Uterus (tissue), 4 donors: ENCODE measurements around the gene CCDC74A. TPM values are rescaled to one million over a fixed set of nuclear protein-coding genes. Genes with fewer than 3 reads are reported as not detected.
"Not testable (repeated sequence)": the region's sequence is repeated elsewhere in the genome, so short reads cannot be mapped to it uniquely, and the experiment has no call there.

Experiments
- DNase-seq, 2 donors: peaks; one replicate each; pipeline ENCODE4 v3.0.0-alpha.2; 2019 to 2020
- H3K27ac ChIP-seq, 2 donors: fragments of 200-600 bp; sonication (generic); 1 replicate in 1 of 2; 2 replicates in 1 of 2; pipeline ENCODE4 v1.5.1; 2016 to 2018
- H3K27me3 ChIP-seq, 2 donors: fragments of 200-600 bp; sonication (generic); one replicate each; pipeline ENCODE4 v1.5.1; 2018 to 2019; ENCODE audit warnings: control low read depth in 1 of 2
- H3K36me3 ChIP-seq, 2 donors: fragments of 200-600 bp; sonication (generic); one replicate each; pipeline ENCODE4 v1.5.1; 2019; ENCODE audit warnings: control low read depth in 1 of 2
- H3K4me1 ChIP-seq, 2 donors: fragments of 200-600 bp; sonication (generic); one replicate each; pipeline ENCODE4 v1.5.1; 2018 to 2019; ENCODE audit warnings: control low read depth in 1 of 2
- H3K4me3 ChIP-seq, 2 donors: fragments of 200-600 bp; sonication (generic); 1 replicate in 1 of 2; 2 replicates in 1 of 2; pipeline ENCODE4 v1.5.1; 2018 to 2019; ENCODE audit warnings: mild to moderate bottlenecking in 1 of 2
- H3K9me3 ChIP-seq, 2 donors: fragments of 200-600 bp; sonication (generic); one replicate each; pipeline ENCODE4 v1.5.1; 2019; ENCODE audit warnings: control low read depth in 1 of 2
- CTCF ChIP-seq, 4 experiments: fragments of 200-600 bp in 2 of 4; fragments of 450-650 bp in 2 of 4; sonication (generic) in 2 of 4; IDR thresholded peaks; one replicate each; pipeline ENCODE4 v1.5.1; 2016 to 2019; ENCODE audit warnings: antibody characterized with exemption in 4 of 4, mild to moderate bottlenecking in 2 of 4, moderate library complexity in 1 of 4
- POLR2A ChIP-seq, 2 donors: fragments of 450-650 bp; IDR thresholded peaks; one replicate each; pipeline ENCODE4 v1.6.1; 2016; ENCODE audit warnings: antibody characterized with exemption in 2 of 2, mild to moderate bottlenecking in 1 of 2, moderate library complexity in 1 of 2
- intact Hi-C: fragments of 100-400 bp; cut with DNase I; formaldehyde crosslinking; loops from one replicate; pipeline ENCODE4 v1.15.1; 2023; ENCODE audit warnings: low total_unique reads
- total RNA-seq, 4 donors: library from RNA; depleted of rRNA in 3 of 4; stranded (reverse); fragments of >200 nt in 3 of 4; gene quantifications; one replicate each; pipeline versions ENCODE4 v1.1.0 to v1.2.4, GENCODE V29; 2014 to 2023
- donor health status: DM: yes; HTN: yes; CAD: no.

CCDC74A gene
- total RNA-seq, 4 donors from 2014 or later, result 0.29 to 17.5 (median 11.2) TPM; not detected in 1

GRCh38 chr2:131557558-131558321, 30.1 kb downstream of the CCDC74A start:
- TF ChIP-seq CTCF (IDR thresholded peaks at IDR 0.05) (no peak), POLR2A (IDR thresholded peaks at IDR 0.05) (no peak)
- no peaks in the 10 kb centered on the region for H3K36me3 ChIP-seq
- intact Hi-C loops, result no loop called here
- H3K4me3 ChIP-seq, result no peak overlapping the region
- H3K27ac ChIP-seq, result no peak overlapping the region
- no peak for DNase-seq
- no peaks in the 10 kb centered on the region for H3K27me3 ChIP-seq
- H3K9me3 ChIP-seq, result no peaks in the 10 kb centered on the region
- no peaks in the 10 kb centered on the region for H3K4me1 ChIP-seq

GRCh38 chr2:131566371-131566770, 38.7 kb downstream of the CCDC74A start:
- intact Hi-C loops, result no loop called here
- TF ChIP-seq CTCF (IDR thresholded peaks at IDR 0.05) (no peak), POLR2A (IDR thresholded peaks at IDR 0.05) (no peak)
- Histone ChIP-seq H3K27me3 (no peaks in the 10 kb centered on the region), H3K9me3 (no peaks in the 10 kb centered on the region), H3K27ac (no peak overlapping the region), H3K4me1 (no peaks in the 10 kb centered on the region), H3K36me3 (no peaks in the 10 kb centered on the region), H3K4me3 (no peak overlapping the region)
- no peak for DNase-seq

- Histone ChIP-seq H3K4me3 (no peak overlapping the region), H3K36me3 (no peaks in the 10 kb centered on the region), H3K9me3 (no peaks in the 10 kb centered on the region), H3K27ac (no peak overlapping the region), H3K4me1 (no peaks in the 10 kb centered on the region), H3K27me3 (no peaks in the 10 kb centered on the region)
- intact Hi-C loops, result no loop called here
- DNase-seq, result no peak
- TF ChIP-seq POLR2A (IDR thresholded peaks at IDR 0.05) (no peak), CTCF (IDR thresholded peaks at IDR 0.05) (no peak)
These were observed 40.2 kb downstream of the CCDC74A start for GRCh38 chr2:131567891-131568290.

- H3K27me3 ChIP-seq, H3K4me1 ChIP-seq, DNase-seq, H3K36me3 ChIP-seq, H3K27ac ChIP-seq, intact Hi-C loops, H3K9me3 ChIP-seq, H3K4me3 ChIP-seq: not testable (repeated sequence)
These were observed 40.7 kb downstream of the CCDC74A start for GRCh38 chr2:131568401-131568800.

DNA sequence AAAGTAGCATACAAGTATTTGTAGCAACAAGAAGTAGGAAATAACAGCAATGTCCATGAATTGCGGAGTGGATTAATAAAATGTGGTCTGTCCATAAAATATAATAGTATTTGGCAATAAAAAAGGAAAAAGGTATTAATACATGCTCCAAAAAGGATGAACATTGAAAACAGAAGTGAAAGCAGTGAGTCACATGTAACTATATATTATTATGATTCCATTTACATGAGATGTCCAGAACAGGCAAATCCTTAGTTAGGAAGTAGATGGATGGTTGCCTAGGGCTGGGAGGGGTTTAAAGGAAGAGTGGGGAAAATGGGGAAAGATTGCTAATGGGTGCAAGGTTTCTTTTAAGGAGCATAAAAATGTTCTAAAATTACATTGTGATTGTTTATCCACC, 44.5 kb downstream of the CCDC74A start:
- Histone ChIP-seq H3K9me3 (no peaks in the 10 kb centered on the region), H3K36me3 (no peaks in the 10 kb centered on the region), H3K4me1 (no peaks in the 10 kb centered on the region), H3K4me3 (no peak overlapping the region), H3K27ac (no peak overlapping the region), H3K27me3 (no peaks in the 10 kb centered on the region)
- no peak for DNase-seq
- TF ChIP-seq CTCF (IDR thresholded peaks at IDR 0.05), result no peak
- no peak for TF ChIP-seq POLR2A (IDR thresholded peaks at IDR 0.05)
- intact Hi-C loops, result no loop called here
